ENCODE data around the gene EZR. TPM values are rescaled to one million over a fixed set of nuclear protein-coding genes. Genes with fewer than 3 reads are reported as not detected.

Gene EZR
- total and polyA plus RNA-seq, 2 of the 13 experiments (the other 11 are each of a cell fraction or from before 2014, with no cell fraction given) = 34.7 to 60.3 TPM

GRCh38 chr6:158797331-158798310 is 21.5 kb downstream of the EZR start:
- ChIA-PET POLR2A (no interaction called here), CTCF (ENCODE audit: low intra/inter-chr PET ratio, low total read pairs) (no interaction called here)
- in situ Hi-C loops (cut with HindIII; ENCODE audit: extremely low pct_ligation_motif_present, low pct_unique_long_range_greater_than_20kb) = loop anchor here (5.0 kb wide), 1 partner anchor 175 kb away; no protein-coding TSS in a partner anchor
- H2AFZ ChIP-seq (ENCODE audit: low read length) = no peak overlapping the region
- H3K36me3 ChIP-seq (replicated peaks in 1 of 2; ENCODE audit: control insufficient read depth in 1 of 2, insufficient read depth in 2 of 2, low read length in 2 of 2) = peaks cover 0 to 1% of the 10 kb centered on the region in 2 experiments; a peak in 2 of 5 replicates
- H3K4me1 ChIP-seq (ENCODE audit: insufficient read depth, low read length) = peaks cover 61% of the 10 kb centered on the region
- H3K4me3 ChIP-seq (replicated peaks in 1 of 3; ENCODE audit: insufficient read depth in 1 of 3, low read depth in 2 of 3, low read length in 3 of 3) = no peak overlapping the region
- DNase-seq (ENCODE audit: low spot score) = no peak
- H3K9ac ChIP-seq (ENCODE audit: insufficient read depth, low read depth, low read length) = no peak overlapping the region
- 81% methylated on average over 3 of the region's 3 CpGs for WGBS (ENCODE audit: low lambda C conversion rate)
- H4K20me1 ChIP-seq (ENCODE audit: insufficient read depth, low read length) = peaks cover 12% of the 10 kb centered on the region; the same call in 1 of the 2 replicates
- intact Hi-C loops (cut with micrococcal nuclease; ENCODE audit: unreplicated experiment) = loop anchor here (2.0 kb wide), 1 partner anchor 17 kb away; no protein-coding TSS in a partner anchor
- no peak for FAIRE-seq
- no peak overlapping the region for H3K27ac ChIP-seq (ENCODE audit: extremely low read length, insufficient read depth, low read length)
- no peaks in the 10 kb centered on the region for H3K9me3 ChIP-seq (ENCODE audit: low read length)
- no peaks in the 10 kb centered on the region for H3K27me3 ChIP-seq (ENCODE audit: control insufficient read depth in 1 of 2, insufficient read depth in 2 of 2, low read length in 2 of 2)
- no TSS peak for BruUV-seq (replicated peaks)
- no peak for ATAC-seq
- peaks cover 62% of the 10 kb centered on the region for H3K79me2 ChIP-seq (ENCODE audit: insufficient read depth, low read length)
- no peak overlapping the region for H3K4me2 ChIP-seq (ENCODE audit: low read depth, low read length)
- TF ChIP-seq MAFK (conservative IDR thresholded peaks at IDR 0.05 in 1 of 2, IDR thresholded peaks at IDR 0.05 in 1 of 2; ENCODE audit: low read length in 2 of 2) = peak in 1 of 2 experiments; percentile 30; a peak in 2 of 4 replicates
- TF ChIP-seq PHF8 (CRISPR knock-in tag; IDR thresholded peaks at IDR 0.05) = no peak
- no peak for TF ChIP-seq ARNT2 (CRISPR knock-in tag; IDR thresholded peaks at IDR 0.05; ENCODE audit: low read depth)

GRCh38 chr6:158796353-158796752 is 22.8 kb downstream of the EZR start:
- no peak for FAIRE-seq
- CTCF ChIA-PET (ENCODE audit: low intra/inter-chr PET ratio, low total read pairs) = no interaction called here

More at GRCh38 chr6:158796353-158796752, 22.8 kb downstream of the EZR start:
- Histone ChIP-seq H2AFZ (ENCODE audit: low read length) (no peak overlapping the region), H3K9me3 (ENCODE audit: low read length) (no peaks in the 10 kb centered on the region), H3K9ac (ENCODE audit: insufficient read depth, low read depth, low read length) (no peak overlapping the region), H3K27ac (ENCODE audit: extremely low read length, insufficient read depth, low read length) (no peak overlapping the region), H3K4me2 (ENCODE audit: low read depth, low read length) (no peak overlapping the region), H3K4me1 (ENCODE audit: insufficient read depth, low read length) (peaks cover 61% of the 10 kb centered on the region), H4K20me1 (ENCODE audit: insufficient read depth, low read length) (peaks cover 12% of the 10 kb centered on the region; the same call in 1 of the 2 replicates), H3K36me3 (replicated peaks in 1 of 2; ENCODE audit: control insufficient read depth in 1 of 2, insufficient read depth in 2 of 2, low read length in 2 of 2) (peaks cover 0 to 1% of the 10 kb centered on the region in 2 experiments; a peak in 1 of 5 replicates), H3K4me3 (replicated peaks in 1 of 3; ENCODE audit: insufficient read depth in 1 of 3, low read depth in 2 of 3, low read length in 3 of 3) (no peak overlapping the region), H3K27me3 (ENCODE audit: control insufficient read depth in 1 of 2, insufficient read depth in 2 of 2, low read length in 2 of 2) (no peaks in the 10 kb centered on the region), H3K79me2 (ENCODE audit: insufficient read depth, low read length) (peaks cover 54% of the 10 kb centered on the region)
- intact Hi-C loops (cut with micrococcal nuclease; ENCODE audit: unreplicated experiment) = no loop called here
- TF ChIP-seq ZNF234 (CRISPR knock-in tag; conservative IDR thresholded peaks at IDR 0.05) = no peak
- TF ChIP-seq NONO (IDR thresholded peaks at IDR 0.05) = no peak
- no peak for TF ChIP-seq NONO (CRISPR knock-in tag; conservative IDR thresholded peaks at IDR 0.05)
- TF ChIP-seq PHF21A (CRISPR knock-in tag; IDR thresholded peaks at IDR 0.05) = no peak
- TF ChIP-seq, protein P1, sequence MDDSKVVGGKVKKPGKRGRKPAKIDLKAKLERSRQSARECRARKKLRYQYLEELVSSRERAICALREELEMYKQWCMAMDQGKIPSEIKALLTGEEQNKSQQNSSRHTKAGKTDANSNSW (CRISPR knock-in tag; IDR thresholded peaks at IDR 0.05; ENCODE audit: borderline replicate concordance) = no peak
- no peak for TF ChIP-seq MIER3 (CRISPR knock-in tag; IDR thresholded peaks at IDR 0.05; ENCODE audit: borderline replicate concordance)
- TF ChIP-seq ZNF790 (CRISPR knock-in tag; IDR thresholded peaks at IDR 0.05; ENCODE audit: borderline replicate concordance) = no peak
- no peak for TF ChIP-seq STAT5B (CRISPR knock-in tag; IDR thresholded peaks at IDR 0.05)
- ATAC-seq = no peak
- 100% methylated on average over 3 of the region's 3 CpGs for WGBS (ENCODE audit: low lambda C conversion rate)
- POLR2A ChIA-PET = no interaction called here
- no TSS peak for BruUV-seq (replicated peaks)
- in situ Hi-C loops (cut with HindIII; ENCODE audit: extremely low pct_ligation_motif_present, low pct_unique_long_range_greater_than_20kb) = loop anchor here (5.0 kb wide), 1 partner anchor 176 kb away; no protein-coding TSS in a partner anchor
- no peak for DNase-seq (ENCODE audit: low spot score)
